ENCODE data around the gene REV3L.

- TF ChIP-seq GATA2 (IDR thresholded peaks at IDR 0.05; ENCODE audit: low read depth, low read length) (no peak), GATA3 (IDR thresholded peaks at IDR 0.05; ENCODE audit: low read depth, low read length) (no peak)
Measured at GRCh38 chr6:111301946-111302345, 181.1 kb downstream of the REV3L start.

All from SH-SY5Y (cell line).